SU-DHL-6 (cell line): ENCODE data around the gene ILRUN.
"Not testable (repeated sequence)": the region's sequence is repeated elsewhere in the genome, so short reads cannot be mapped to it uniquely, and the experiment has no call there.

ENCODE experiments used
- H2AFZ ChIP-seq: fragments of 200-600 bp; sonication (generic); 2 replicates; pipeline ENCODE4 v1.6.1; 2014; ENCODE audit warnings: low read depth, mild to moderate bottlenecking, moderate library complexity, mixed read lengths, antibody characterized with exemption, low read length; ENCODE audit not compliant: severe bottlenecking
- H3F3A ChIP-seq: fragments of 200-600 bp; shearing (Covaris generic); 2 replicates; pipeline ENCODE4 v1.6.0; 2016; ENCODE audit warnings: antibody characterized with exemption, mild to moderate bottlenecking; ENCODE audit not compliant: insufficient read depth
- H3K27ac ChIP-seq: fragments of 200-600 bp; sonication (generic); 2 replicates; pipeline ENCODE4 v1.5.1; 2016; ENCODE audit warnings: low read depth, mild to moderate bottlenecking, low read length, moderate library complexity, mixed read lengths
- H3K27me3 ChIP-seq: fragments of 200-600 bp; sonication (generic), shearing (Covaris generic); 2 replicates; pipeline ENCODE4 v1.6.0; 2014; ENCODE audit warnings: mild to moderate bottlenecking, low read length
- H3K36me3 ChIP-seq: fragments of 200-600 bp; sonication (generic); 2 replicates; pipeline ENCODE4 v1.6.1; 2014; ENCODE audit warnings: mild to moderate bottlenecking, low read length, mixed read lengths
- H3K4me2 ChIP-seq: fragments of 300-600, 200-600 bp; shearing (Covaris generic), sonication (generic); 2 replicates; pipeline ENCODE4 v1.6.0; 2014; ENCODE audit warnings: low read length, low read depth, mild to moderate bottlenecking; ENCODE audit not compliant: poor library complexity, severe bottlenecking
- H3K4me3 ChIP-seq: fragments of 200-600 bp; sonication (generic); 2 replicates; pipeline ENCODE4 v1.5.1; 2014; ENCODE audit warnings: antibody characterized with exemption, low read length, mild to moderate bottlenecking, mixed read lengths; ENCODE audit not compliant: insufficient read depth, poor library complexity, severe bottlenecking
- H3K79me2 ChIP-seq: fragments of 200-600 bp; sonication (generic); 2 replicates; pipeline ENCODE4 v1.6.1; 2014; ENCODE audit warnings: mild to moderate bottlenecking, low read length, moderate library complexity; ENCODE audit not compliant: insufficient read depth
- H3K9ac ChIP-seq: fragments of 200-600 bp; sonication (generic); 2 replicates; pipeline ENCODE4 v1.7.0; 2014; ENCODE audit warnings: mild to moderate bottlenecking, low read length
- H3K9me2 ChIP-seq: fragments of 200-600 bp; sonication (generic); replicated peaks from 2 replicates; pipeline ENCODE4 v1.6.1; 2014; ENCODE audit warnings: low read length; ENCODE audit not compliant: insufficient read depth
- H3K9me3 ChIP-seq: fragments of 200-600 bp; sonication (generic); 2 replicates; pipeline ENCODE4 v1.6.1; 2014; ENCODE audit warnings: low read length, mixed read lengths; ENCODE audit not compliant: insufficient read depth
- H4K20me1 ChIP-seq: fragments of 200-600 bp; sonication (generic); 2 replicates; pipeline ENCODE4 v1.6.1; 2014; ENCODE audit warnings: low read depth, mild to moderate bottlenecking, antibody characterized with exemption, low read length, moderate library complexity, mixed read lengths
- EZH2phosphoT487 ChIP-seq: fragments of 200-600 bp; sonication (generic), shearing (Covaris generic); conservative IDR thresholded peaks from 2 replicates; pipeline ENCODE4 v1.6.1; 2018; ENCODE audit warnings: mild to moderate bottlenecking, antibody characterized with exemption, low read length, moderate library complexity, mixed read lengths
- TF ChIP-seq, protein P1 (sequence below): fragments of 200-600 bp; sonication (generic); IDR thresholded peaks from one replicate; pipeline ENCODE4 v1.5.1; 2017; ENCODE audit warnings: antibody characterized with exemption, mild to moderate bottlenecking, low read length, moderate library complexity; ENCODE audit not compliant: insufficient read depth, poor library complexity, severe bottlenecking

The ILRUN gene

DNA sequence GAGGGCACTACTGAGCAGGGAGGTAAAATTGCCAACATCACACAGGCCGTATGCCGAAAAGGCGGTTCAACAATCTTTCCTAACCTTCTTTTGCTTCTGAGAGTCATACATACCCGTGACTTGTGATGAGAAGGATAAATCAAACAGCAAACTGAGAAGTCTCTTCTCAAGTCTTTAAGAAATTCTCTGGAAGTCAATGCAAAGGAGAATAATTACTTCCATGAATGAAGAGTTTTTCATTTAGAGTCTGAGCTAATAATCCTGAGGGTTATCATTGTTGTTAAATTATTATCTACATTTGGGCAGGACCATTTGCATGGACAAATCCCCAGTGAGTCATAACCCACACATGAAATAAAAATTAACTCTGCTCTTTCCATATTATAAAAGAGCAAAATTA, 22.4 kb upstream of the ILRUN start:
- Histone ChIP-seq H3F3A (no peaks in the 10 kb centered on the region), H4K20me1 (no peaks in the 10 kb centered on the region), H3K9me2 (no peaks in the 10 kb centered on the region), H3K36me3 (no peaks in the 10 kb centered on the region), H3K27ac (no peak overlapping the region), H3K79me2 (no peaks in the 10 kb centered on the region), H3K9me3 (no peaks in the 10 kb centered on the region), H2AFZ (no peak overlapping the region), H3K27me3 (no peaks in the 10 kb centered on the region), H3K9ac (no peak overlapping the region), H3K4me3 (no peak overlapping the region), H3K4me2 (no peak overlapping the region)
- no peak for TF ChIP-seq EZH2phosphoT487
- TF ChIP-seq, protein P1, sequence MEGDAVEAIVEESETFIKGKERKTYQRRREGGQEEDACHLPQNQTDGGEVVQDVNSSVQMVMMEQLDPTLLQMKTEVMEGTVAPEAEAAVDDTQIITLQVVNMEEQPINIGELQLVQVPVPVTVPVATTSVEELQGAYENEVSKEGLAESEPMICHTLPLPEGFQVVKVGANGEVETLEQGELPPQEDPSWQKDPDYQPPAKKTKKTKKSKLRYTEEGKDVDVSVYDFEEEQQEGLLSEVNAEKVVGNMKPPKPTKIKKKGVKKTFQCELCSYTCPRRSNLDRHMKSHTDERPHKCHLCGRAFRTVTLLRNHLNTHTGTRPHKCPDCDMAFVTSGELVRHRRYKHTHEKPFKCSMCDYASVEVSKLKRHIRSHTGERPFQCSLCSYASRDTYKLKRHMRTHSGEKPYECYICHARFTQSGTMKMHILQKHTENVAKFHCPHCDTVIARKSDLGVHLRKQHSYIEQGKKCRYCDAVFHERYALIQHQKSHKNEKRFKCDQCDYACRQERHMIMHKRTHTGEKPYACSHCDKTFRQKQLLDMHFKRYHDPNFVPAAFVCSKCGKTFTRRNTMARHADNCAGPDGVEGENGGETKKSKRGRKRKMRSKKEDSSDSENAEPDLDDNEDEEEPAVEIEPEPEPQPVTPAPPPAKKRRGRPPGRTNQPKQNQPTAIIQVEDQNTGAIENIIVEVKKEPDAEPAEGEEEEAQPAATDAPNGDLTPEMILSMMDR: no peak

DNA sequence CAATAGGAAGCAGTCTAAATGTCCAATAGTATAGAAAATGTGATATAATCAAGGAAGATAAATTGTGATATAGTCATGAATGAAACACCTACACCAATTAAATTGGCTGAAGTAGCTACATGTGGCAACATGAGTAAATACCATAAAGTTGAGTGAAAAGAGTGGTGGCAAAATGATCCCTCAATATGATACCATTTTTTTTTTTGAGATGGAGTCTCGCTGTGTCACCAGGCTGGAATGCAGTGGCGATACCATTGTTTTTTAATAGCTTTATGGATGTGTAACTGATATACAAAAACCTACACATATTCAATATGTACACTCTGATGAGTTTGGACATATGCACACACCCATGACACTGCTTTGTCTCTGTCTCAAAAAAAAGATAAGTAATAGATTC, 20.9 kb upstream of the ILRUN start:
- no peak overlapping the region for H3K4me3 ChIP-seq
- H3K79me2 ChIP-seq: no peaks in the 10 kb centered on the region
- H3K9me2 ChIP-seq: no peaks in the 10 kb centered on the region
- no peaks in the 10 kb centered on the region for H4K20me1 ChIP-seq
- no peaks in the 10 kb centered on the region for H3K27me3 ChIP-seq
- no peak overlapping the region for H3K9ac ChIP-seq
- H3K9me3 ChIP-seq: no peaks in the 10 kb centered on the region
- H3F3A ChIP-seq: no peaks in the 10 kb centered on the region
- H3K36me3 ChIP-seq: no peaks in the 10 kb centered on the region
- H2AFZ ChIP-seq: no peak overlapping the region
- no peak overlapping the region for H3K27ac ChIP-seq
- no peak overlapping the region for H3K4me2 ChIP-seq
- TF ChIP-seq, protein P1: no peak
- no peak for TF ChIP-seq EZH2phosphoT487

DNA sequence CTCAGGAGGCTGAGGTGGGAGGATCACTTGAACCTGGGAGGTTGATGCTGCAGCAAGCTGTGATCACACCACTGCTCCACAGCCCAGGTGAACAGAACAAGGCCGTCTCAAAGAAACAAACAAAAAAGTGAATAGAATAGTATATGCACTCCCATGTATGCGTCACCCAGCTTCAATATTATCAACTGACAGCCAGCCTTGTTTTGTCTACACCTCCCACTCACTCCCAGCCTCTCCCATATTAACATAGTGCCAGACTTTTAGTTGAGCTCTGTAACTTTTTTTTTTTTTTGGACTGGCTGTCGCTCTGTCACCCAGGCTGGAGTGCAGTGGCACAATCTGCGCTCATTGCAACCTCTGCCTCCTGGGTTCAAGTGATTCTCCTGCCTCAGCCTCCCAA, 18.1 kb upstream of the ILRUN start:
- H3K27ac ChIP-seq: no peak overlapping the region
- H3K9me3 ChIP-seq: no peaks in the 10 kb centered on the region
- H2AFZ ChIP-seq: no peak overlapping the region
- H3K9me2 ChIP-seq: no peaks in the 10 kb centered on the region
- H3K36me3 ChIP-seq: no peaks in the 10 kb centered on the region
- H3F3A ChIP-seq: no peaks in the 10 kb centered on the region
- no peak overlapping the region for H3K4me2 ChIP-seq
- H4K20me1 ChIP-seq: no peaks in the 10 kb centered on the region
- TF ChIP-seq, protein P1: no peak
- TF ChIP-seq EZH2phosphoT487: no peak
- H3K4me3 ChIP-seq: no peak overlapping the region
- no peaks in the 10 kb centered on the region for H3K27me3 ChIP-seq
- no peaks in the 10 kb centered on the region for H3K79me2 ChIP-seq
- H3K9ac ChIP-seq: no peak overlapping the region

DNA sequence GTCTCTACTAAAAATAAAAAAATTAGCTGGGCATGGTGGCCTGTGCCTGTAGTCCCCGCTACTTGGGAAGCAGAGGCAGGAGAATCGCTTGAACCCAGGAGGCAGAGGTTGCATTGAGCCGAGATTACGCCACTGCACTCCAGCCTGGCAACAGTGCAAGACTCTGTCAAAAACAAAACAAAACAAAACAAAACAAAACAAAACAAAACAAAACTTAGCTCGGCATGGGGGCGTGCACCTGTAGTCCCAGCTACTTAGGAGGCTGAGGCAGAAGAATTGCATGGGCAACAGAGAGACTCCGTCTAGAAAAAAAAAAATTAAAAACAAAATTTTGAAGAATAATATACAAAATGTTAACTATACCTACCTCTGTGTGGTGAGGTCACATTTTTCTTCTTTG, 16.3 kb upstream of the ILRUN start:
- not testable (repeated sequence) for H2AFZ ChIP-seq, H3K79me2 ChIP-seq, H3K27me3 ChIP-seq, H3K4me3 ChIP-seq, H4K20me1 ChIP-seq, H3K9ac ChIP-seq, H3K4me2 ChIP-seq, H3F3A ChIP-seq, H3K36me3 ChIP-seq, H3K9me2 ChIP-seq, H3K9me3 ChIP-seq, H3K27ac ChIP-seq
